DOHH2 (cell line): ENCODE measurements around the gene HHATL.

Experiments used
- H3F3A ChIP-seq: fragments of 200-600 bp; sonication (generic), shearing (Covaris generic); 2 replicates; pipeline ENCODE4 v1.6.0; 2016; ENCODE audit warnings: antibody characterized with exemption, mild to moderate bottlenecking; ENCODE audit not compliant: control insufficient read depth, insufficient read depth
- H3K27ac ChIP-seq: fragments of 200-600 bp; sonication (generic); 2 replicates; pipeline ENCODE4 v1.5.1; 2014; ENCODE audit warnings: low read depth, mild to moderate bottlenecking, low read length, moderate library complexity
- H3K27me3 ChIP-seq: fragments of 200-600 bp; sonication (generic); 2 replicates; pipeline ENCODE4 v1.6.1; 2014; ENCODE audit warnings: mild to moderate bottlenecking, low read length, mixed read lengths; ENCODE audit not compliant: control insufficient read depth
- H3K36me3 ChIP-seq: fragments of 200-600 bp; sonication (generic); 2 replicates; pipeline ENCODE4 v1.6.1; 2014; ENCODE audit warnings: mild to moderate bottlenecking, low read length, moderate library complexity, mixed read lengths; ENCODE audit not compliant: control insufficient read depth
- H3K4me1 ChIP-seq: fragments of 200-600 bp; sonication (generic); 2 replicates; pipeline ENCODE4 v1.6.1; 2014; ENCODE audit warnings: mild to moderate bottlenecking, low read length, mixed read lengths; ENCODE audit not compliant: control insufficient read depth
- H3K4me2 ChIP-seq: fragments of 200-600 bp; sonication (generic); 2 replicates; pipeline ENCODE4 v1.6.0; 2014; ENCODE audit warnings: mild to moderate bottlenecking, low read length, moderate library complexity
- H3K4me3 ChIP-seq: fragments of 200-600 bp; sonication (generic); 2 replicates; pipeline ENCODE4 v1.5.1; 2014; ENCODE audit warnings: mild to moderate bottlenecking, low read length, mixed read lengths
- H3K79me2 ChIP-seq: fragments of 200-600 bp; sonication (generic); 2 replicates; pipeline ENCODE4 v1.6.1; 2014; ENCODE audit warnings: mild to moderate bottlenecking, low read length, mixed read lengths; ENCODE audit not compliant: control insufficient read depth
- H3K9me2 ChIP-seq: fragments of 200-600 bp; sonication (generic); replicated peaks from 2 replicates; pipeline ENCODE4 v1.6.1; 2014; ENCODE audit warnings: mild to moderate bottlenecking, low read length, mixed read lengths; ENCODE audit not compliant: control insufficient read depth
- H3K9me3 ChIP-seq: fragments of 200-600 bp; sonication (generic); 2 replicates; pipeline ENCODE4 v1.6.1; 2014; ENCODE audit warnings: antibody characterized with exemption, low read length, mixed read lengths; ENCODE audit not compliant: control insufficient read depth, insufficient read depth
- H4K20me1 ChIP-seq: fragments of 200-600 bp; sonication (generic); 2 replicates; pipeline ENCODE4 v1.6.0; 2014; ENCODE audit warnings: low read depth, mild to moderate bottlenecking, antibody characterized with exemption, low read length, moderate library complexity; ENCODE audit not compliant: control insufficient read depth, insufficient read depth
- EZH2phosphoT487 ChIP-seq: fragments of 200-600 bp; sonication (generic); IDR thresholded peaks from 2 replicates; pipeline ENCODE4 v1.6.1; 2017; ENCODE audit warnings: borderline replicate concordance, mild to moderate bottlenecking, antibody characterized with exemption, low read length, moderate library complexity, mixed read lengths
- TF ChIP-seq, protein P1 (sequence below): fragments of 200-600 bp; sonication (generic); IDR thresholded peaks from one replicate; pipeline ENCODE4 v1.5.1; 2014; ENCODE audit warnings: antibody characterized with exemption, mild to moderate bottlenecking, low read depth, low read length; ENCODE audit not compliant: poor library complexity, severe bottlenecking

HHATL gene

DNA sequence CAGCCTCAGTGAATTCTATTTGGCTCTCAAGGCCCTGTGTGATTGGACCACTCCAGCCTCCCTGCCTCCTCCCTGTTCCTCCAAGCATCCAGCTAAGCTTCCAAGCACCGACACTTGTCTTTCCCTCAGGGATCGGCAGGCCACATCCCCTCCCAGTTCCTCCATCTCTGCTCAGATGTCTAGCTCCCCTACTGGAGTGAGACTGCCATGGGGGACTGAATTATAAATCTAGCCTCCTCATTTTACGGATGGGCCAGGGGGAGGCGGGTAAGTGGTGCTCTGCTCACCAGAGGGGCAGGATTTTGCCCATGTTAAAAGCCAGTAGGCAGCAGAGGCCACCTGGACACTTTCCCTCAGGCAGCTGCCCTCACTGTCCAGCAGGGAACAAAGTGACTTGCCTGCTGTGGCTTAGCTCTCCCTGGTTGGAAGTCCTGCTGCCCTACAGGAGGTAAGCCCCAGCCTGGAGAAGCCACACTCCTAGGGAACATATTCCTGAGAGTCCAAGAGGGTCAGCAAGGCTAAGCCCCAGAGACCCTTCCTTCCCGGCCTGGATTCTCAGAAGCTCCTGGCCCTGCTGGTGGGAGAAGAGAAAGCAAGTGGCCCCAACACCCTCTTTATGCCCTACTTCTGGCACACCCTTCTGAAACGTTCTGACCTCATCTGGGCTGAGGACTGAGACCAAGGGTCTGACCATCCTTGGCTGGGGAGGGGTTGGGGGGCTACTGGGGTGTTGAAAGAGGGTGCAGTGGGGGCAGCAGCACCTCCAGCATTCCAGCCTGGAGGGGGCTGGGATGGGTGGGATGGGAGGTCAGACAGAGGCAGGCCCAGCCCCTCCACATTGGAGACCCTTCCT is 9.1 kb upstream of the HHATL start:
- TF ChIP-seq, protein P1, sequence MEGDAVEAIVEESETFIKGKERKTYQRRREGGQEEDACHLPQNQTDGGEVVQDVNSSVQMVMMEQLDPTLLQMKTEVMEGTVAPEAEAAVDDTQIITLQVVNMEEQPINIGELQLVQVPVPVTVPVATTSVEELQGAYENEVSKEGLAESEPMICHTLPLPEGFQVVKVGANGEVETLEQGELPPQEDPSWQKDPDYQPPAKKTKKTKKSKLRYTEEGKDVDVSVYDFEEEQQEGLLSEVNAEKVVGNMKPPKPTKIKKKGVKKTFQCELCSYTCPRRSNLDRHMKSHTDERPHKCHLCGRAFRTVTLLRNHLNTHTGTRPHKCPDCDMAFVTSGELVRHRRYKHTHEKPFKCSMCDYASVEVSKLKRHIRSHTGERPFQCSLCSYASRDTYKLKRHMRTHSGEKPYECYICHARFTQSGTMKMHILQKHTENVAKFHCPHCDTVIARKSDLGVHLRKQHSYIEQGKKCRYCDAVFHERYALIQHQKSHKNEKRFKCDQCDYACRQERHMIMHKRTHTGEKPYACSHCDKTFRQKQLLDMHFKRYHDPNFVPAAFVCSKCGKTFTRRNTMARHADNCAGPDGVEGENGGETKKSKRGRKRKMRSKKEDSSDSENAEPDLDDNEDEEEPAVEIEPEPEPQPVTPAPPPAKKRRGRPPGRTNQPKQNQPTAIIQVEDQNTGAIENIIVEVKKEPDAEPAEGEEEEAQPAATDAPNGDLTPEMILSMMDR: no peak
- TF ChIP-seq EZH2phosphoT487: no peak
- Histone ChIP-seq H3K36me3 (no peaks in the 10 kb centered on the region), H3K79me2 (no peaks in the 10 kb centered on the region), H3K4me1 (peaks cover 34% of the 10 kb centered on the region), H3K4me3 (no peak overlapping the region), H3K27ac (no peak overlapping the region), H3K4me2 (no peak overlapping the region), H3K27me3 (no peaks in the 10 kb centered on the region), H3F3A (no peaks in the 10 kb centered on the region), H3K9me3 (no peaks in the 10 kb centered on the region), H3K9me2 (no peaks in the 10 kb centered on the region), H4K20me1 (no peaks in the 10 kb centered on the region)

DNA sequence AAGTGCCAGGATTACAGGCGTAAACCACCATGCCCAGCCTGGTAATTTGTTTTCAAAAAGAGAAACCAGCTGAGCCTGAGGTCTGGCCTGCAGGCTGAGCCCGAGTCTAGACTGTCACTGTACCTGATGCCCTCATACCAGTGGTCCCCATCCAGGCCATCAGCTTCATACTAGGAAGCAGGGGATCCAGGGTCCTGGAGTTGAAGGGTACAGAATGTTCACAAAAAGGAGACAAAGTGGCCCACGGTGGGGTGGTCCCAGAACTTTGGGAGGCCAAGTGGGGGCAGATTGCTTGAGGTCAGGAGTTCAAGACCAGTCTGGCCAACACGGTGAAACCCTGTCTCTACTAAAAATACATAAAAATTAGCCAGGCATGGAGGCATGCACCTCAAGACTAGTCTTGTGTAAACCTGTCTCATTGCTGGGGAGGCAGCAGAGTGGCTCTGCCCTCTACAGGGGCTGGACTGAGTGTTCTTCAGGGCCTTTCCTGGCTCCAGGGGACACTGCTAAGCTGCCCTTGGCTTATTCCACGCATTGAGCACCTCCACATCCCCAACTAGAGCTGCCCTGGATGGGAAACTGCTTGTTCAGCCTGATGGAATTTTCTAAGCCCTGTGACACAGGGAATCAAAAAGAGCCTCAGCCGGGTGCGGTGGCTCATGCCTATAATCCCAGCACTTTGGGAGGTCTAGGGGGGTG is 7.9 kb upstream of the HHATL start:
- Histone ChIP-seq H3K4me2 (no peak overlapping the region), H3K4me1 (peaks cover 29% of the 10 kb centered on the region), H3K27ac (no peak overlapping the region), H4K20me1 (no peaks in the 10 kb centered on the region), H3K9me2 (no peaks in the 10 kb centered on the region), H3K36me3 (no peaks in the 10 kb centered on the region), H3K79me2 (no peaks in the 10 kb centered on the region), H3K27me3 (no peaks in the 10 kb centered on the region), H3K9me3 (no peaks in the 10 kb centered on the region), H3K4me3 (no peak overlapping the region), H3F3A (no peaks in the 10 kb centered on the region)
- TF ChIP-seq, protein P1: no peak
- no peak for TF ChIP-seq EZH2phosphoT487

GRCh38 chr3:42709621-42710020 is 7.0 kb upstream of the HHATL start:
- no peaks in the 10 kb centered on the region for H3K79me2 ChIP-seq
- no peaks in the 10 kb centered on the region for H3K9me3 ChIP-seq
- no peaks in the 10 kb centered on the region for H3F3A ChIP-seq
- H3K27ac ChIP-seq: no peak overlapping the region
- H3K9me2 ChIP-seq: no peaks in the 10 kb centered on the region
- no peaks in the 10 kb centered on the region for H4K20me1 ChIP-seq
- H3K4me1 ChIP-seq: peaks cover 28% of the 10 kb centered on the region
- H3K36me3 ChIP-seq: no peaks in the 10 kb centered on the region
- no peak overlapping the region for H3K4me2 ChIP-seq
- H3K27me3 ChIP-seq: no peaks in the 10 kb centered on the region
- no peak overlapping the region for H3K4me3 ChIP-seq
- no peak for TF ChIP-seq EZH2phosphoT487
- TF ChIP-seq, protein P1: no peak
